IMR-90 (cell line): Measurements from ENCODE around the gene PPP1R8. TPM values are rescaled to one million over a fixed set of nuclear protein-coding genes. Genes with fewer than 3 reads are reported as not detected.
A peak's percentile ranks its signal among the peaks of the same experiment; 100 is the strongest.

ENCODE experiments used
- ATAC-seq: fragments of 200-7000 bp; cut with Tn5 transposase; 2 replicates; pipeline ENCODE4 v1.9.1; 2020; ENCODE audit warnings: low read depth, mild to moderate bottlenecking, moderate library complexity
- BruUV-seq: library from RNA; stranded (reverse); fragments of 400-500 nt; replicated peaks from 2 replicates; lab custom pipeline; 2021; lab: Mats Ljungman, UMichigan
- CTCF ChIA-PET: fragments of 300-600 bp; formaldehyde crosslinking; extraction: SDS; loops from one replicate; lab custom pipeline; 2021; ENCODE audit warnings: antibody characterized with exemption; lab: Yijun Ruan, JAX
- POLR2A ChIA-PET: fragments of 300-600 bp; sonication (Branson Sonifier 250); formaldehyde crosslinking; loops from one replicate; lab custom pipeline; 2022; ENCODE audit warnings: antibody characterized with exemption; ENCODE audit not compliant: unreplicated experiment; lab: Charles Lee
- DNase-seq: peaks from one replicate; pipeline ENCODE4 v3.0.0; 2013
- H2AFZ ChIP-seq: replicated peaks from 2 replicates; pipeline ENCODE3; 2013; ENCODE audit warnings: low read length, mild to moderate bottlenecking; ENCODE audit not compliant: poor library complexity
- H2AK5ac ChIP-seq: 2 replicates; pipeline ENCODE4 v1.6.1; 2013; ENCODE audit warnings: low read depth, low read length, inconsistent platforms
- H2AK9ac ChIP-seq: replicated peaks from 2 replicates; pipeline ENCODE3; 2013; ENCODE audit warnings: mild to moderate bottlenecking, low read depth, low read length, moderate library complexity; ENCODE audit not compliant: poor library complexity
- H2BK120ac ChIP-seq: 2 replicates; pipeline ENCODE4 v1.6.1; 2013; ENCODE audit warnings: low read depth, low read length, inconsistent platforms
- H2BK15ac ChIP-seq: 3 replicates; pipeline ENCODE4 v1.6.1; 2013; ENCODE audit warnings: low read depth, low read length, inconsistent platforms
- H2BK20ac ChIP-seq: 2 replicates; pipeline ENCODE4 v1.6.1; 2013; ENCODE audit warnings: low read depth, mild to moderate bottlenecking, inconsistent platforms, low read length, moderate library complexity
- H2BK5ac ChIP-seq: 2 replicates; pipeline ENCODE4 v1.6.1; 2013; ENCODE audit warnings: mild to moderate bottlenecking, low read depth, low read length, inconsistent platforms; ENCODE audit not compliant: poor library complexity, severe bottlenecking
- H3K14ac ChIP-seq: replicated peaks from 2 replicates; pipeline ENCODE4 v1.6.1; 2013; ENCODE audit warnings: low read depth, low read length, inconsistent platforms
- H3K18ac ChIP-seq: 2 replicates; pipeline ENCODE4 v1.6.1; 2013; ENCODE audit warnings: low read depth, low read length, control low read depth
- H3K23ac ChIP-seq: 2 replicates; pipeline ENCODE4 v1.6.1; 2013; ENCODE audit warnings: low read depth, low read length, inconsistent platforms
- H3K27ac ChIP-seq: 2 replicates; pipeline ENCODE4 v1.5.1; 2013; ENCODE audit warnings: mild to moderate bottlenecking, control low read depth, low read length; ENCODE audit not compliant: insufficient read depth
- H3K27me3 ChIP-seq: 2 replicates; pipeline ENCODE4 v1.6.1; 2013; ENCODE audit warnings: low read length; ENCODE audit not compliant: control insufficient read depth, insufficient read depth
- H3K36me3 ChIP-seq: 2 replicates; pipeline ENCODE4 v1.6.1; 2013; ENCODE audit warnings: low read length, mixed read lengths; ENCODE audit not compliant: control insufficient read depth, insufficient read depth
- H3K4ac ChIP-seq: 2 replicates; pipeline ENCODE4 v1.6.1; 2013; ENCODE audit warnings: low read depth, low read length, inconsistent platforms
- H3K4me1 ChIP-seq: 2 replicates; pipeline ENCODE4 v1.6.1; 2013; ENCODE audit warnings: low read length, mixed read lengths; ENCODE audit not compliant: control insufficient read depth, insufficient read depth
- H3K4me2 ChIP-seq: 2 replicates; pipeline ENCODE4 v1.6.1; 2013; ENCODE audit warnings: low read depth, mild to moderate bottlenecking, control low read depth, low read length, moderate library complexity
- H3K4me3 ChIP-seq: 2 replicates; pipeline ENCODE4 v1.5.1; 2013; ENCODE audit warnings: low read depth, mild to moderate bottlenecking, control low read depth, low read length, moderate library complexity; ENCODE audit not compliant: insufficient read depth
- H3K56ac ChIP-seq: 2 replicates; pipeline ENCODE4 v1.6.1; 2013; ENCODE audit warnings: low read length, inconsistent platforms; ENCODE audit not compliant: insufficient read depth; ENCODE audit errors: extremely low read depth
- H3K79me1 ChIP-seq, 2 experiments: 2 replicates each; pipeline ENCODE4 v1.6.1; 2013; ENCODE audit warnings: low read length in 2 of 2, inconsistent platforms in 1 of 2, low read depth in 1 of 2
- H3K9ac ChIP-seq: 2 replicates; pipeline ENCODE4 v1.6.1; 2013; ENCODE audit warnings: low read depth, low read length, control low read depth
- H3K9me1 ChIP-seq: 2 replicates; pipeline ENCODE4 v1.6.1; 2013; ENCODE audit warnings: low read length, inconsistent platforms; ENCODE audit not compliant: insufficient read depth
- H3K9me3 ChIP-seq: 2 replicates; pipeline ENCODE4 v1.6.1; 2013; ENCODE audit warnings: low read length; ENCODE audit not compliant: control insufficient read depth, insufficient read depth
- H4K20me1 ChIP-seq: 2 replicates; pipeline ENCODE4 v1.6.1; 2013; ENCODE audit warnings: low read length, inconsistent platforms; ENCODE audit not compliant: insufficient read depth
- H4K5ac ChIP-seq: 2 replicates; pipeline ENCODE4 v1.6.1; 2013; ENCODE audit warnings: mild to moderate bottlenecking, low read depth, low read length, control low read depth
- H4K8ac ChIP-seq, 2 experiments: 2 replicates each; pipeline ENCODE4 v1.6.1; 2013; ENCODE audit warnings: low read depth in 2 of 2, low read length in 2 of 2, control low read depth in 1 of 2, inconsistent platforms in 1 of 2
- H4K91ac ChIP-seq: 2 replicates; pipeline ENCODE4 v1.6.1; 2013; ENCODE audit warnings: low read depth, low read length, inconsistent platforms; ENCODE audit not compliant: insufficient read depth
- CEBPB ChIP-seq: IDR thresholded peaks from 2 replicates; pipeline ENCODE4 v1.6.1; 2012; ENCODE audit warnings: low read depth, low read length, improper control_type of control experiment
- USF2 ChIP-seq: fragments of 150-350 bp; IDR thresholded peaks from 2 replicates; pipeline ENCODE4 v1.6.1; 2017; ENCODE audit warnings: mild to moderate bottlenecking, antibody characterized with exemption, low read length, low read depth
- WGBS, 2 experiments: methylation state at CpG; one replicate each; pipeline versions ENCODE4 v1.1.5 to v1.1.7; 2013; ENCODE audit warnings: missing lambda C conversion rate in 2 of 2; ENCODE audit not compliant: insufficient read length in 1 of 2; ENCODE audit errors: extremely low coverage in 2 of 2; 5-methylcytosine and 5-hydroxymethylcytosine counted together
- dilution Hi-C: fragments of 300-500 bp; cut with HindIII; formaldehyde crosslinking; loops from one replicate; pipeline ENCODE4 v1.14.3; 2018; ENCODE audit warnings: low sequenced_read_pairs; ENCODE audit not compliant: unreplicated experiment
- in situ Hi-C: fragments of 300-500 bp; cut with MboI; formaldehyde crosslinking; loops from 3 replicates; pipeline ENCODE4 v1.14.3; 2019; ENCODE audit warnings: low sequenced_read_pairs, inconsistent platforms, mixed read lengths
- intact Hi-C: fragments of 100-400 bp; cut with micrococcal nuclease; formaldehyde crosslinking; loops from 2 replicates; pipeline ENCODE4 v1.10.0; 2022
- polyA plus RNA-seq, 3 experiments: library from polyadenylated mRNA; depleted of rRNA; stranded (reverse); fragments of >200 nt; gene quantifications; 2 replicates each; pipeline ENCODE4 v1.2.3, GENCODE V29; 2012; ENCODE audit warnings: low replicate concordance in 1 of 3
- total RNA-seq: library from RNA; depleted of rRNA; stranded (reverse); fragments of >200 nt; gene quantifications from 2 replicates; pipeline ENCODE4 v1.2.3, GENCODE V29; 2012

Gene PPP1R8
- total and polyA plus RNA-seq, 2 of the 4 experiments (the other 2 are of a cell fraction): 53.8 to 80.1 TPM

- H2BK5ac ChIP-seq: peak overlapping the region; percentile 16
- H4K91ac ChIP-seq: peak overlapping the region; percentile 53
- peak overlapping the region; percentile 49 for H3K4ac ChIP-seq
- DNase-seq (no peak), ATAC-seq (no peak)
- H2BK15ac ChIP-seq: 0 out of 3 replicates have a peak overlapping the region, but pooled peaks have one; percentile 45
- dilution Hi-C loops (no loop called here), intact Hi-C loops (no loop called here), in situ Hi-C loops (no loop called here)
- no peak overlapping the region for H3K56ac ChIP-seq
- H3K9me3 ChIP-seq: no peaks in the 10 kb centered on the region
- BruUV-seq: no TSS peak
- peaks cover 17% of the 10 kb centered on the region for H3K9me1 ChIP-seq
- no peak overlapping the region; the same call in 1 of the 2 replicates for H3K18ac ChIP-seq
- no peak overlapping the region for H2BK120ac ChIP-seq
- H3K27me3 ChIP-seq: no peaks in the 10 kb centered on the region
- WGBS, 2 experiments: 83% methylated on average over 12 of the region's 18 CpGs; no CpG with 5 or more reads in 1 of the 2 experiments
- no peak overlapping the region; the same call in 1 of the 2 replicates for H3K14ac ChIP-seq
- H4K8ac ChIP-seq: no peak overlapping the region
- no peak overlapping the region for H3K23ac ChIP-seq
- peaks cover 7% of the 10 kb centered on the region for H3K36me3 ChIP-seq
- CTCF ChIA-PET: interaction anchor here (0.6 kb wide), 1 partner anchor 15 kb away, joined by 3 read pairs; no protein-coding TSS in a partner anchor
- no peak overlapping the region for H3K4me2 ChIP-seq
- POLR2A ChIA-PET: no interaction called here
- no peak overlapping the region for H3K4me3 ChIP-seq
- H4K20me1 ChIP-seq: peaks cover 3% of the 10 kb centered on the region
- H3K27ac ChIP-seq: no peak overlapping the region
- H3K4me1 ChIP-seq: peaks cover 7% of the 10 kb centered on the region
- TF ChIP-seq USF2 (no peak), CEBPB (no peak)
- peak overlapping the region; percentile 96 for H2AK5ac ChIP-seq
- H3K79me1 ChIP-seq: peaks cover 0 to 6% of the 10 kb centered on the region in 2 experiments; a peak in 1 of 4 replicates
- peak overlapping the region; percentile 76; the same call in 1 of the 2 replicates for H2BK20ac ChIP-seq
- no peak overlapping the region for H3K9ac ChIP-seq
- peak overlapping the region; percentile 21 for H2AFZ ChIP-seq
- H4K5ac ChIP-seq: no peak overlapping the region
- peak overlapping the region; percentile 42 for H2AK9ac ChIP-seq
Observed at GRCh38 chr1:27876341-27877114, 45.9 kb downstream of the PPP1R8 start.
